HG03521 (cell line): ENCODE results near the gene TBCD.

ENCODE experiments used
- ATAC-seq: cut with Tn5 transposase; IDR thresholded peaks from one replicate; pipeline ENCODE4 v1.9.1; 2021; ENCODE audit warnings: mild to moderate bottlenecking, moderate library complexity; ENCODE audit not compliant: unreplicated experiment

The TBCD gene

DNA sequence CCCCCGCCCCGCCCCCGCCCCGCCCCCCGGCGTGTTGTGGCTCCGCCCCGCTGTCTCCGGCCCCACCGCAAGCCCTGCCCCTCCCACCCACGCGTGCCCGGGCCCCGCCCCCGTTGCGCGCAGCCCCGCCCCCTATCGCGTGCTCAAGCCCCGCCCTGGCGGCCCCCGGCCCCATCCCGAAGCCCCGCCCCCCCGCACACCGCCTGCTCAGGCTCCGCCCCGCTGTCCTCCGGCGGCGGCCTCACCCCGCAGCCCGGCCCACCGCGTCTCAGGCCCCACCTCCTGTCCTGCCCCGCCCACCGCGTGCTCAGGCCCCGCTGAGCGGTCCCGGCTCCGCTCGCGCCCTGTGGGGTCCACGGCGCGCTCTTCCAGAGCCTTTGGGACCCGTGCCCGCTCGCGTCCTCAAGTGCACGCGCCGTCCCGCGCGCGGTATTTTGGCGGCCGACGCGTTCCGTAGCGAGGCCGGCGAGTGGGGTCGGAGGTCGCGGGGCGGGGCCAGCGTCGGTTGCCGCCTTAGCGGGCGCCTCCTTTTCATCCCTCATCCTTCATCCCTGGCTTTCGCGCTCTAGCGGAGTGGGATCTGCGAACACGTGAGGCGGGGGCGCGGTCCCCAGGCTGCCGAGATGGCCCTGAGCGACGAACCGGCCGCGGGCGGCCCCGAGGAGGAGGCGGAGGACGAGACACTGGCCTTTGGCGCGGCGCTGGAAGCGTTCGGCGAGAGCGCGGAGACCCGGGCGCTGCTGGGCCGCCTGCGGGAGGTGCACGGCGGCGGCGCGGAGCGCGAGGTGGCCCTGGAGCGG is at the start of gene TBCD:
Gene TBCD (plus strand): TSS at position 495 of the 800 bp plus-strand sequence. CDS start 129 bp downstream, at position 624.
- peak; percentile 73 for ATAC-seq

DNA sequence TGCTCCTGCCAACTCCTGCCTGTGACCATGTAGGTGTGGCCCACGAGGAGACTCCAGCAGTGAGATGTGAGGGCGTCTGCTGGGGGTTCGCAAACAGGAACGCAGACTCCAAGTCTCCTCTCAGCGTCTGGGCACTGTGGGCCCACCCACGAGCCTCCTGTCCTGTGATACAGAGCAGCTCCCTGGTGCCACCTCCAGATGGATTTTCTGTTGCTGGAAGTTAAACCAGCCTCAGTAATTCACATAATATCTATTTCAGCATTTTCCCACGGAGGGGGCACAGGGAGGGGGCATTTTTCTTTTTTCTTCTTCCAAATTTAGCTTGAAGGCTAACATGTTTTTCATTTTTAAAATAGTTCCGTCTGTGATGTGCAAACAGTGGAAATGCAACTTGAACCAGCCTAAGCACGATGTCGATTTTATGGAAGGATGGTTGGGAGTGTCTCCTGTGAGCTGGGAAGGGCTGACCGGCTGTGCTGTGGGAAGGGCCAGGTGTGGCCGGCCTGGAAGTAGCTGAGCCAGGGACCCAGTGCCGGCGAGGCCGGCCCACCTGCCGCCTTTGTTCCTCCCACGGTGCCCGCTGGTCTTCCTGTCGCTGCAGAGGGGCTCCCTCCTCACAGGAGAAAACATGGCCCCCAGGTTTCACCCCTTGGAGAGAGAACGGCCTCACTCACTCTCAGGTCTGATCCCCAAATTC is 49.5 kb upstream of the TBCD start:
- no peak for ATAC-seq

DNA sequence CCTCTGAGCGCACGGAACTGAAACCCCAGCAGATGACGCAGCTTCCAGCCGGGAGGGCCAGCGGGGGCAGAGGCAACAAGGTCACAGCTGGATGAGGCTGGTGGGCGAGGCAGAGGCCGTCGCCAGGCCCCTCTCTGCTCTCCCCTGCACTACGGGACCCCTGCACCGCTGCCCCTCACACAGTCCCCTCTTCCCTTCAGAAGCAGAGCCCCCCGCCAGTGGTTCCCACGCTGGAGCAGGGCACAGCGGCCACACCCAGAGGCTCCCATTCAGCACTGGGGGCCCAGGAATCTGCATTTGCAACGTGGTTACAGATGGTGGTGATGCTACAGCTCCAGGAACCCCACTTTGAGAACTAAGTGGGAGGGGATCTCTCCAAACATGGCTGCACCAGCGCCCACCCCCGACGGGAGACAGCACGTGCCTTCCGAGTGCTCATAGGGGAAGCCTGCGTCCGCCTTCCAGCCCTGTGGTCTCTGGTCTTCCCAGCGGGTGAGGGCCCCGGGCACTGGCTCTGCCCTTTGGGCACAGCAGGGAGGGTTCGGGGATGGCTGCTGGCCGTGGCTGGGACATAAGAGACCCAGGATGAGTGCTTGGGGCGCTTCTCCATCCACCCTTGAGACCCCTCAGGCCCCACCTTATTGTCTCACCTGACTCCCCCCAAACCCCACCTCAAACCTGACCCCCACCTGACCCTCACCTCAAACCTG is 48.7 kb upstream of the TBCD start:
- ATAC-seq, result no peak

DNA sequence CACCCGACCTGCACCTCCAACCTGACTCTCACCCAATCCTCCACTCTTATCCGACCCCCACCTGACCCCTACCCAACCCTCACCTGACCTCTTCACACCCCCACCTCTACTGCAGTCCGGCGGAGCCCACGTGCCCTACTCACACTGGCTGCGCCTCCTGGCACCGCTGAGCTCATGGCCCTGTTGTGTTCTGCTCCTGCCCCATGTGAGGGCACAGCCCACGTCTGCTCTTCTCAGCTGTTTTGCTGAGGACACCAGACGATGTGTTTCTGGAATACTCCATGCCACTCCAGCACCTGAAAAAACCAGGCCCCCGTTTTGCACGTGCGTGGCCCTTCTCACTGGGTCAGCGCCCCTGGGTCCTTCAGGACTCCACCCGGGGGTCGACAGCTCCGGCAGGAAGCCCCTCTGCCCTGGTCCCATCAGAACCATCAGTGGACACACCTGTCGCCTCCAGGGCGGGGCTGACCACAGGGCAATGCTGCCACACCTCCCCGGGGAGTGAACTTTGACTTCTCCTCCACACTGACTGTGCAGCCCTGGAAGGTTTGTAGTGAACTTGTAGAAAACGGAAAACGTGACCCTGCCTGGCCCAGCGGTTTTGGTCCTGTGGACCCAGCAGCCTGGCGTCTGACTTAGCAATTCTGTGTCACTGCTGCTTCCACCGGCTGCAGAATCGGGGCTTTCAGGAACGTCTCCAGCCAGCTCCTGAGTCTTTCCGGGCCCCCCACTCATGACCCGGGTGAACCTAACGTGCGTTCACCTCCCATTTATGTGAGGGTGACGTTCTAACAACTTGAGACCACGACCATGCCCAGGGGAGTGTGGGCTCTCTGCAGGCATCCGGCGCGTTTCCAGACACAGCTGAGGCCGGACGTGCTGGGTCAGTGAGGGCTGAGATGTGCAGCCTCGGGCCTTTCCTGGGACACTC is 47.7 kb upstream of the TBCD start:
- no peak for ATAC-seq

DNA sequence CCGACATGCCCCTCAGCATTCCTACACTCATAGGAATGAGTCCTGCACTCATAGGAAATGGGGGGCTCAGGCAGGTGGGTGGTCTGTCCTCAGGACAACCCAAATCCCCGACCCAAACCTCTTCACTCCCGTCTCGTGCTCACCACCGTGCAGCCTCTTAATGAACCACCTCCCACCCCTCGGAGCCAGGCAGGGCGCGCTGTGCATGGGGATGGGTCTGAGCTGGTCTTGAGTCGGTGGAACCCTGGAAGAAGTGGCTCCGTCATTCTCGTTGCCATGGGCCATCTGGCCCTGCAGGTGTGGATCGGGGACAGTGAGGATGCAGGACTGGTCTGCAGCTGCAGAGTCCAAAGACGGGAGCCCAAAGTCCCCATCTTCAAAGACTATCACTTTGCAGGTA is 47.0 kb upstream of the TBCD start:
- no peak for ATAC-seq

DNA sequence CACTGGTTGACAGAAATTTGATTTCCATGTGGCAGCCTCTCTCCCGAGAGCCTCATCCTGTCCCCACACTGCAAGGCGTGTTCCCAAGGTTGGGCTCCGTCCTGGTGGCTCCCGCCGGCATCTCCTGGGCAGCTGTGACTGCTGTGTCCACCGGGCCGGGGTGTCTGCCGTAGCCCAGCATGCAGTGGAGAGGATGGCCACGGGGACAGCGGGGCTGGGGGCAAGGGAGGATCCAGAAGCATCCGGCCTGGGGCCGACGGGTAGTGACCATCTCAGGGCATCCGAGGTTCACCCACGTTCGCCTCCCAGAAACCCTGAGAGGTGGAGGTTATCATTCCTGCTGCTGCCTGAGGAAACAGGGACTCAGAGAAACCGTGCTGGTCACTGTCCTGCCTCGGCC is 46.1 kb upstream of the TBCD start:
- ATAC-seq, result no peak

DNA sequence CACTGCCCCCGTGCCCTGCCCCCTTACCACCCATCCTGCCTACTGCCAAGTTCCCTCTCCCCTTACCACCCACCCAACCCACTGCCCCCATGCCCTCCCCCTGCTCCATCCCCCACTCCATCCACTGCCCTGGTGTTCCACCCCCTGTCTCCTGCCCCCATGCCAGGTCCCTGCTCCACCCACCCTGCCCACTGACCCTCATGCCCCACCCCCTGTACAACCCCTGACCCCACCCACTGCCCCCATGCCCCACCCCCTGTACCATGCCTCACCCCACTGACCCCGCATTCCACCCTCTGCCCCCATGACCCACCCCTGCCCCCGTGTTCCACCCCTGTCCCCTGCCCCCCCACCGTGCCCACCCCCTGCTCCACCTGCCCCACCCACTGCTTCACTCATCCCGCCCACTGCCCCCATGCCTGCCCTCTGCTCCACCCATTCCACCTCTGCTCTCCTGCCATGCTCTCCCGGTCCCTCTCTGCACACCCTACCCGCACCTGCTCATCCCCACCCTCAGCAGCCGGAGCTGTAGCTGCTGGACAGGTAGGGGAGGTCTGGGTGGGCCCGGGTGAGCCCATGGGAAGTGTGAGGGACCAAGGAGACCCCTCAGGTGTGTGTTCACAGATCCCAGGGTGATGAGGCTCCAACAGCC is 42.7 kb upstream of the TBCD start:
- no peak for ATAC-seq

DNA sequence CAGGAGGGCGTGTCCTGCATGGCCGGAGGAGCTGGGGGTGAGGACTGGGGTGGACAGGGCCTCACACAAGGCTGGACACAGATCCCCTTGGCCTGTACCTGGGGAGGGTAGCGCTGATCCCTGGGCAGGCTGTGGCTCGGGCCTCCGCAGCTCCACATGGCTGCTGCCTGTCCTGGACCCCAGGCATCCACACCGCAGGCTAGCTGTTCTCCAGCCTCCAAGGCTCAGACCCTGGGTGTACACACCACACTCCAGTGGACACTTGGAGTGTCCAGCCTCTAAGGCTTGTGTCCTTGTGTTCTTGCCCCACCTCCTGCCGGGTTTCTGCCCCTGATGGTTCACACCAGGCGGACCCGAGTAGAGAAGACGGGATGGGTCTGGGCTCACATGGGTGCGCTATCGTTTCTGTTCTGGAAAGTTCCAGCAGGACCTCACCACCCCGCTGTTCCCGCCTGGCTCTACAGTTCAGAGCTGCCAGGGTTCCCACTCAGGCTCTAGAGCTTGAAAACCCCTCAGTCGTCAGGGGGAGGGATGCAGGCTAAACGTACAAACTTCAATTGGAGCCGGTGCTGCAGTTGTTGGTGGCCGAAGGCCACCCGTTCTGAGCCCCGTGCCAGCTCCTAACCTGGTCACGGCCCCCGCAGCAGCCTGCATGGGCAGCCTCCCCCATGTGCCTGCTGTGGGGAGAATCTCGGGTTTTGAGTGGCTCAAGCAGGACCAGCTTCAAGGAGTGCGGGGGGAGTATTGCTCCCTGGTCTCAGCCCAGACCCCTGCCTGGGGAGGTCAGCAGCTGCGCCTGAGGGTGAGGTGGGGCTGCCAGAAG is 42.0 kb upstream of the TBCD start:
- no peak for ATAC-seq

DNA sequence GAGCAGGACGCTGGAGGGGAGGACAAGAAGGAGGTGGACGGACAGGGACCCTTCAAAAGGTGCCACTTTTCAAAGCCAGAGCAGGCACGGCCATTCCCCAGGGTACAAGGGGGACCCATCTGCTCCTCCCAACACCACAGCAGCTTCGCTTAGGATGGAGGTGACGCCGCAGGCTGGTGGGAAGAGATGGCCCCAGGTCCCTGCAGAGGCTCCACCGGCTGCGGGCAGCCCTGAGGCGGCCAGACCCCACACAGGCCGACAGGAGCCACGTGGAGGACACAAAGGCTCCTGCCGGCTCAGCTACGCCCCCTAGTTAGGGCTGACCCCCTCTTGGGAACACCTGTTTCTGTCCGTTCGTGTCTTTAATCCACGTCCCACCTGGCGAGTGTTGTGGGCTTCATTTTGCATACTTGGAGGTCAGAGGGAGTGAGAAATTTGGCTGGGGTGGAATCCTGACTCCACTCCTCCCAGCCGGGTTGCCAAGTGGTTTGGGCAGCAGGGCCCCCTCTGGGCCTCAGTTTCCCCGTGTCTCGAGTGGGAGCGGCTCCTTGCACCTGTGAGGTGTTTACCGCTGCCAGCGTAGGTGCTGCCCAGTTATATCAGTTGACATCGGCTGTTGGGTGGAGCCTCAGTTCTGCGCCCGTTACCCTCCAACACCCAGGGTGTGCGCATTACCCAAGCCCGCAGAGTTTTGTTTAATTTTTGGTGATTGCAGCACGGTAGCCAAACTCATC is 41.2 kb upstream of the TBCD start:
- no peak for ATAC-seq

DNA sequence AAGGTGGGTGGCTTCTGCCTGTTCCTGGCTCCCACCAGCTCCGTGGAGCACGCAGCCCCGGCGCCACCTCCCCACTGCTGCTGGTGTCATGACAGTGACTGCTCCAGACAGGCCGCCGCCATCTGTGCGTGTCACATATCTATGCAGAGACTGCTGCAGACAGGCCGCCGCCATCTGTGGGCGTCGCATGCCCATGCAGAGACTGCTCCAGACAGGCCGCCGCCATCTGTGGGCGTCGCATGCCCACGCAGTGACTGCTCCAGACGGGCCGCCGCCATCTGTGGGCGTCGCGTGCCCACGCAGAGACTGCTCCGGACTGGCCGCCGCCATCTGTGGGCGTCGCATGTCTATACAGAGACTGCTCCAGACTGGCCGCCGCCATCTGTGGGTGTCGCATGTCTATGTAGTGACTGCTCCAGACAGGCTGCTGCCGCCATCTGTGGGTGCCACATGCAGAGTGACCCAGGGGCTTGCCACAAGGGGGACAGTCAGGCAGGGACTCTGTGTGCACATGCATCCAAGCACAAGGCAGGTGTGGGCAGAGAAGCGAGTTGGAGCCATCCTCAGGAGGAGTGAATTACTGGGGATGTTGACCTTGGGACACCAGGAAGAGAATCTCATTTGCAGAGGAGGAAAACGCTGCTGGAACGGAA is 38.7 kb upstream of the TBCD start:
- no peak for ATAC-seq

DNA sequence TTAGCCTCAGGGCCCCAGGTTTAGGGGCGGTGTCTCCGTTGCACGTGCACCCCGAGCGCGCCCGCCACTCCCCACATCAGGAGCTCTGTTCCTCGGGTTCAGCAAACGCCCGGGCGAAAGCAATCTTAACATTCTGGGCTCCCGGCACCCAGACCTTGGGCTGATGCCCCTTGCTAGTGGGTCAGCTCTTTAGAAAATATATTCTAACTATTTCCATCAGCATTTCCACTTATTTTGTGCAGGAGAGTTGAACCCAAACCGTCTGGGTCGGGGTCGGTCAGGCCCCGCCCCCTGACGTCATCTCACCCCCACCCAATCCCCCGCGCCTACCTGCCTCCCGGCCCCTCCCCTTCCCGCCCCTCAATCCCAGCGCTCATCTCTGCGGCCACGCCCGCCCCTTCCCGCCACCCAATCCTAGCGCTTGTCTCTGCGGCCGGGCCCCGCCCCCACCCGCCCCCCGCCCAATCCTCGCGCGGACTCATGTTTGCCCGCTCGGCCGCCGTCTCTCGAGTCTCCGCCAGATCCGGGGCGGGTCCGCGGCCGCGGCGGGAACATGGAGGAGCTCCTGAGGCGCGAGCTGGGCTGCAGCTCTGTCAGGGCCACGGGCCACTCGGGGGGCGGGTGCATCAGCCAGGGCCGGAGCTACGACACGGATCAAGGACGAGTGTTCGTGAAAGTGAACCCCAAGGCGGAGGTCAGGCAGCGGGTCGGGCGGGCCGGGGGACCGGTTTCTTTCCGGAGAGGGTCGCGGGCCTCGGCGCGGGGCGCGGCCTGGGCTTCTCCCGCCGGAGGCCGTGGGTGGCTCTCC is 35.5 kb upstream of the TBCD start, which contains the start of gene FN3KRP:
Gene FN3KRP (plus strand): TSS at position 504 of the 808 bp plus-strand sequence. CDS start 50 bp downstream, at position 554.
- peak; percentile 73 for ATAC-seq

DNA sequence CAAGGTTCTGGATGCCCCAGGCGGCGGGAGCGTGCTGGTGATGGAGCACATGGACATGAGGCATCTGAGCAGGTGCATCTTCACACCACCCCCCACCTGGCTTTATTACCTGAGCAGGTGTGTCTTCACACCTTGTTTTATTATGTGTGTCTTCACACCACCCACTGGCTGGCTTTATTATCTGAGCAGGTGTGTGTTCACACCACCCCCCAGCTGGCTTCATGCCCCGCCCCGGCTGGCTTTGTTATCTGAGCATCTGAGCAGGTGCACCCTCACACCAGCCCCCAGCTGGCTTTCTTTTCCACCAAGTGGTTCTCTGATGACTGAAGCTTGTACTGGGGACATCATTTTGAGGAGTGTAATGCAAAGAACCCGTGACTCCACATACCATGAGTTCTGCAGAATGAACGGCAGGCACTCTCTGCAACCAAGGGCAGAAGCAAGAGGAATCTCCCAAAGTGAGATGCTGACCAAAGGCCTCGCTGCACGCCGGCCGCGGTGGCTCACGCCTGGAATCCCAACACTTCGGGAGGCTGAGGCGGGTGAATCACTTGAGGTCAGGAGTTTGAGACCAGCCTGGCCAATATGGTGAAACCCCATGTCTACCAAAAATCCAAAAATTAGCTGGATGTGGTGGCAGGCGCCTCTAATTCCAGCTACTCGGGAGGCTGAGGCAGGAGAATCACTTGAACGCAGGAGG is 32.7 kb upstream of the TBCD start:
- ATAC-seq, result no peak

DNA sequence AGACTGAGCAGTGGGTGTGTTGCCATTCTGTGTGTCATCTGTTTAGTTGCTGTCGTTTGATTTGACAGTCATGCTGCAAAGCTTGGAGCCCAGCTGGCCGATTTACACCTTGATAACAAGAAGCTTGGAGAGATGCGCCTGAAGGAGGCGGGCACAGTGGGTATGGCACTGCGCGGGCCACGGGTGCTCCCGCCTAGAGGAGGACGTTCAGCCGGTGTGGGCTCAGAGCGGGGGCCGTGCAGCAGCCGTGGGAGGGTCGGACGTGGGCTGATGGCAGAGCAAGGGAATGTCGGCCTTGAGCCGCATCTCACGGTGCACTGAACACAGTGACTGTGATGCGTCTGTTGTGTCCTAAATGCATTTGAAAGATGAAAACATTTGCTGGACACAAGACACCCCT is 31.7 kb upstream of the TBCD start:
- no peak for ATAC-seq

DNA sequence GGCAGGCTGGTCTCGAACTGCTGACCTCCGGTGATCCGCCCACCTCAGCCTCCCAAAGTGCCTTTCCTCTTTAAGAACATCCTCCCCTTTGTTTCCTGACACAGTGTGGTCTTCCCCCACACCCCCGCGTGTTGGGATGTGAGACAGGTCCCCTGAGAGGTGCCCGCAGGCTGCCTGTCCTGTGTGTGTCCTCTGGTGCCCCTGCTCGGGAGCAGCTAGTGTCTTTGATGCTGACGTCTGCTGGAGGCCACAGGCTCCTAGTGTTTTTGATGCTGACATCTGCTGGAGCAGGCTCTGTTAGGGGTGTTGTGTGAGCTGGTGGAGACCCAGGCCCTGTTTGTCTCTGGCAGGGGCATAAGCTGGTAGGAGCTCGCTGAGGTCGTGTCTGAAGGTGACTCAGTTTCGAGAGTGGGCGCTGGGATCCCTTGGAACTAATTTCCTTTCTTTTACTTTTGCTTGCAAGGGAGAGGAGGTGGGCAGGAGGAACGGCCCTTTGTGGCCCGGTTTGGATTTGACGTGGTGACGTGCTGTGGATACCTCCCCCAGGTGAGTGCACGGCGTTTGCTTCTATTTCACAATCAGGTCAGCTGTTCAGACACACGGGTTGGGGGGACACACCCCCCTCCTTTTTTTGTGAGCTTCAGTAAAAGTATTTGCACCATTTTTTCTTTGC is 29.4 kb upstream of the TBCD start:
- ATAC-seq, result no peak

DNA sequence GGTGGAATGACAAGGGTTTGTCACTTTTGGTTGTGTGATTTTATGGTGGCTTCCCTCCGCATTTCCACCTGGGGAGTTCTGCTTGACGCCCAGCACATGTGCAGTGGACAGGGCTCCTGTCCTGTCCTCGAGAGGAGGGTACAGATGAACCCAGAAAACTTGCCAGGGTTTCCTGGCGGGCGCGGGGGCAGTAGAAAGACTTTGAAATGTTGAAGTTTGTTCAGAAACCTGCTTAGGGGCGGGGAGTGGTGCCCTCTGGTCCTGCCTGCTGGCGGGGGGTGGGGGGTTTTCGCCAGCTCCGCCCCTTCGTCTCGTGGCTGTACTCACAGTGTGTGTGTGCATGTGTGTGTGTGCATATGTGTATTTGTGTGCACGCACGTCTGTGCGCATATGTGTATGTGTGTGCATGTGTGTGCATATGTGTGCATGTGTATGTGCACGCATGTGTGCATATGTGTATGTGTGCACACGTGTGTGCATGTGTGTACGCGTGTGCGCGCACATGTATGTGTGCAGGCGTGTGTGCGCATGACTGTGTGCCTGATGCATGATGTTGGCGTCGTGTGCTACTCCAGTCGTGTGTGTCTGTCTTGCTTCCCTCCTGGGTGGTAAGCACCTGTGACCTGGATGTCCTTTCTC is 28.6 kb upstream of the TBCD start:
- no peak for ATAC-seq

DNA sequence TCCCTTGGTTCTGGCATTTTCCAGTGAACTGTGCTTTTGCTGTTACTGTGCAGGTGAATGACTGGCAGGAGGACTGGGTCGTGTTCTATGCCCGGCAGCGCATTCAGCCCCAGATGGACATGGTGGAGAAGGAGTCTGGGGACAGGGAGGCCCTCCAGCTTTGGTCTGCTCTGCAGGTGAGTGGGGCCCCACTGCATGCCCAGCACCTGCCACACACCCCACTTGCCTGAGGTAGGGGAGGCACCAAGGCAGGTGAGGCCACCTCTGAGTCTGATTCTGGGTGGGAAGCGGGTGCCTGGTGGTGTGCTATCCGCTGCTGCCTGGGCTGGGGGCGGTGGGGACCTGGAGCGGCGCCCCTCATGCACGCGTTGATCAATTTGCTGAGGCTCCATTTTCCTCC is 25.4 kb upstream of the TBCD start:
- ATAC-seq, result no peak
